NOMO-1 treated with dmso at 0.1 percent for 144 hours (cell line): ENCODE measurements around the gene FUS.

Experiments used
- DNase-seq: peaks from one replicate; lab custom pipeline; 2025; ENCODE audit not compliant: unreplicated experiment; lab: John Stamatoyannopoulos, UW

FUS gene

GRCh38 chr16:31225193-31225592, 45.3 kb downstream of the FUS start:
- DNase-seq, result no peak

- no peak for DNase-seq
Observed at GRCh38 chr16:31228206-31228605, 48.3 kb downstream of the FUS start.

GRCh38 chr16:31229501-31229900, 49.6 kb downstream of the FUS start:
- DNase-seq, result no peak

- DNase-seq, result no peak
Observed at GRCh38 chr16:31238041-31238440, 58.1 kb downstream of the FUS start.
